ENCODE results near the gene PBX4.

- TF ChIP-seq POLR2A (IDR thresholded peaks at IDR 0.05): no peak
- peak; percentile 91 to 97 (median 94) for TF ChIP-seq CTCF (IDR thresholded peaks at IDR 0.05)
These were observed 86.3 kb downstream of the PBX4 start for GRCh38 chr19:19531951-19532805.

All from heart left ventricle (tissue), 13 donors.